Fibroblast of skin of abdomen (primary cell): ENCODE results near the gene EXOC4.

ENCODE experiments used
- DNase-seq: peaks from one replicate; pipeline ENCODE4 v3.0.0-alpha.2; 2013

EXOC4 gene

DNA sequence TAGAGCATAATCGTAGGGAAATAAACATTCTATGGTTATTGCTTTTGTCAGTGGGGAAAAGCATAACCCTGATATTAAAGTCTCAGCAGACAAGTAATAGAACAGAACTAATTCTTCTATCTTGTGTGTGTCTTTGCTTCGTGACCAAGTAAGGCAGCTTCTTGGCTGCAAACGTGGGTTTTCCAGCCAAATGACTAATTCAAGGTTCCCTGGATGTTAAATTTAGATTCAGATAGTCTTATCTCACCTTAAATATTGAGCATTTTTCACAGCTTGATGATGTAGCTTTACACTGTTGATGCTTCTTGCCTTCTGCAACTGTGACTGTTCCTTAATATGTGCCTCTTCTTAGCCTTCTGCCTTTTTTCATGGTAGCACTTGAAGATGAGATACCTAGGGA lies 113.0 kb downstream of the EXOC4 start:
- peak; percentile 31 for DNase-seq

DNA sequence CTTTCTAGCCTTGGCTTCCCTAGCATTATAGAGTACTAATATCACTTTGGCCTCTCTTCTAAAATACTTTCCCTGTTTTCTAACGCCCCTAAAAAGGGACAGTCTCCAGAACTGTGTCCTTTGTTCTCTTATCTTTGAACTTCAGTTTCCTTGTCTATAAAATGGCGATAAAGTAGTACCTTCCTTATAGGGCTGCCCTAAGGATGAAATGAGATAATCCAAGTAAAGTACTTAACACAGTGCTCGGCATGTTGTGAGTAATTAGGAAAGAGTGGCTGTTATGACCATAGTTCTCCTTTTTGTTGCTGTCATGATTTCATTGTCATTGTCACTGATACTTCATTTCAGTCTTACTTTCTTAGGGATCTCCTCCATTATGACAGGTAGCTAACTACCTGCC lies 114.7 kb downstream of the EXOC4 start:
- DNase-seq = no peak

DNA sequence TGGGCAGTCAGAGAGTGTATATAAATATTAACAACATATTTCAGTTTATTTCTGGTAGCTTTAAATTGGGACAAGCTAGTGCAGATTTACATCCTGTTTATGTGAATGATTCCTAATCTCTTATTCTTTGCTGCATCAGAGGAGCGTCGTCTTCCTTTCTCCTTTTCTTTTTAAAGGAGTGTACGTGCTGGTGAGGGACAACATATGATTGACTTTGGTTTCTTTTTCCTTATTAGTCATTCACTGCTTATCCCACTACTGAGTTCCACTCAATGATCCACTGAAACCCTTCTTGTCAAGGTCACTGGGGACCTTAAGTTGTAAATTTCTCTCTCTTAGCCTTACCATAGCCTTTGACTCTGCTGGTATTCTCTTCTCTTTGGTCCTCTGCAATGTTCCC lies 116.3 kb downstream of the EXOC4 start:
- no peak for DNase-seq

DNA sequence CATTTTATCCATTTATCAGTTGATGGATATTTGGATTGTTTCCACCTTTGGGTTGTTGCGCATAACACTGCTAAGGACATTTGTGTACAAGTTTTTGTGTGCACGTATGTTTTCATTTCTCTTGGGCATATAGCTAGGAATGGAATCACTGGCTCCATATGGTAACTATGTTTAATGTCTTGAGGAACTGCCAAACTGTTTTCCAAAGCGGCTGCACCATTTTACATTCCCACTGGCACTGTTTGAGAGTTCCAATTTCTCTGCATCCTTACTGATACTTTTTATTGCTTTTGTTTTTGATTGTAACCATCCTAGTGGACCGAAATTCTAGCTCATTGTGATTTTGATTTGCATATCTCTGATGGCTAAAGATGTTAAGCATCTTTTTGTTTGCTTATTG lies 118.7 kb downstream of the EXOC4 start:
- no peak for DNase-seq

GRCh38 chr7:133372337-133372736 lies 119.5 kb downstream of the EXOC4 start:
- DNase-seq = no peak

GRCh38 chr7:133376514-133376913 lies 123.6 kb downstream of the EXOC4 start:
- no peak for DNase-seq

DNA sequence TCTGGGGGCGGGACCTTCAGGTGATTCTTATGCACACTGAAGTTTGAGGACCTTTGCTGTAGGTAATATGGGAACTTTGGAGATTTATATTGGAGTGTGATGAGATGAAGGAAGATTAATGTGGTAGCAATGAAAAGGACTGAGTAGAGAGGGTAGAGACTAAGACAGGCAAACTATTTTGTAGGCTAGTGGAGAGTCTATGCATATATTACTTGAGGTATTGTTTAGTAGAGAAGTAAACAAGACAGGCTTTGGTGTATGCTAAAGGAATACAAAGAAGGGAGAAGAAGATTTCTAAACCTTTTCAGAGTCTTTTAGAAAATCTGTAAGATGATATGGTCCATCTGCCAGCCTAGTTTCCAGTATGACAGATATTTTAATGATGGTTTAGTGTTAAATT lies 129.1 kb downstream of the EXOC4 start:
- DNase-seq = no peak

DNA sequence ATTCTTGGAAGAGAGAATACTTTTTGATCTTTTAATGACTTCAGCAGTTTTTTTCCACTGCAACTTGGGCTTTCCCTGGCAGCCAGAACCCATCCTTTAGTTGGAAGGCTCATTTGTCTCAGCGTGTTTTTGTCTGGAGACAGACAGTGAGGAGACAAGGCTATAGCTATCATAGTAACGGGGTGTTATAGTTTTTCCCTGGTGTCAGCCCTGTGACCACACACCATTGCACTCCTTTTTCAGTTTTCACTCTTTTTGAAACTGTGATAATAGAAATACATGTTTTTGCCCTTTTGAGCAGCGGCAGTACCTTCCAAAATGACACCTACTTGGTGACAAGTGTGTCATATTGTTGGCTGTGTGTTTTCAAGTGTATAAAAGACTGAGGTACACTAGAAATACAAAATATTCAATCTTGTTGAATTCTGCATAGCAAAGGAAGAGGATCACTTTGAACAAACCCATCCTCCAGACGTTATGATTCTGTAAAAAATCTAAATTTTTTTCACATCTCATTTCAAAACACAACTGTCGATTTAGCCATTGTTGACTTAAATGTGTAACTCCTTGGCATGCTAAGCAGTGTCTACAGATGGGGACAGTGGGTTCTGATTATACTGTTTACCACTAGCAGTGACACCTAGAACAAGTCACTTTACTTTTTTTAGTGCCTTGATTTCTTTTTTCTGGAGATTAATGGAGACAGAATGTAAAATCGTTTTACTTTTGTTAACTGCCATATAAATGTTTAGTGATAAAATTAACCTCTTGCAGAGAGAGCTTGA lies 130.1 kb downstream of the EXOC4 start:
- DNase-seq = no peak

- no peak for DNase-seq
Measured at GRCh38 chr7:133386205-133386604, 133.3 kb downstream of the EXOC4 start.

DNA sequence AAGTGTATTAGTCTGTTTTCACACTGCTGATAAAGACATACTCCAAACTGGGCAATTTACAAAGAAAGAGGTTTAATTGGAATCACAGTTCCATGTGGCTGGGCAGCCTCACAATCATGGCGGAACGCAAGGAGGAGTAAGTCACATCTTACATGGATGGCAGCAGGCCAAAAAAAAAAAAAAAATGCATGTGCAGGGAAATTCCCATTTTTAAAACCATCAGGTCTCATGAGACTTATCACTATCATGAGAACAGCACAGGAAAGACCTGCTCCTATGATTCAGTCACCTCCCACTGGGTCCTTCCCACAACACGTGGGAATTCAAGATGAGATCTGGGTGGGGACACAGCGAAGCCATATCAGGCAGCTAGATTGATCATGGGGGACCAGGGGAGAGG lies 136.8 kb downstream of the EXOC4 start:
- no peak for DNase-seq

GRCh38 chr7:133391206-133391605 lies 138.3 kb downstream of the EXOC4 start:
- no peak for DNase-seq

- DNase-seq = no peak
Measured at GRCh38 chr7:133394369-133394768, 141.5 kb downstream of the EXOC4 start.

GRCh38 chr7:133395551-133395950 lies 142.7 kb downstream of the EXOC4 start:
- DNase-seq = no peak

DNA sequence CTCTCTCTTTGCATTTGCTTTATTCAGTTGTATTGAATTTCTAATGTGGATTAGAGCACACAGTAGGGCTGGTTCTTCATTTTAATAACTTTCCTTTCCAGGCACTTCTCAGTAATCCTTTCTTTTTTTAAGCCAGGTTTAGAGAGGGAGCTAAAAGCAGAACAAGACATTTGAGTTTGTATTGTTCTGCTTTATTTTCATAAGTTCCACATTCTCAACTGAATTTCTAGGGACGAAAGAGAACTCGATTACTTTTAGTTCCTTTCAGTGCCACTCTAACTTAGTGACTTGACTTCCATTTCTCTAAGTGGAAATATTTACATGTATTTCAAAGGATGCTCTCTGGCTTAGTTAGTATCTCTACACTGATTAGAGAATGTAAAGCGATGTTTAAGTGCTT lies 145.6 kb downstream of the EXOC4 start:
- DNase-seq = no peak

GRCh38 chr7:133401225-133401624 lies 148.3 kb downstream of the EXOC4 start:
- peak; percentile 33 for DNase-seq

DNA sequence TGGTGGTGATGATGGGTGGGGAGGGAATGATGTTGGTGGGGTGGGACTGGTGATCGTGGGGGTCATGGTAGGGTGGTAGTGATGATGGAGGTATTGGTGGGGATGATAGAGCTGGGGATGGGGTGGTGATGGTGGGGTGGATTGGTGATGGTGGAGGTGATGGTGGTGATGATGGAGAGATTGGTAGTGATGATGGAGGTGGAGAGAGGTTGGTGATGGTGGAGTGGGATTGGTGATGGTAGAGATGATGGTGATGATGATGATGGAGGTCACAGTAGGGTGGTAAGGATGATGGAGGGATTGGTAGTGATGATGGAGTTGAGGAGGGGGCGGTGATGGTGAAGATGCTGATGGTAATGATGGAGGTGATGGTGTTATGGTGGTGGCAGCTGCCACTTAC lies 155.3 kb downstream of the EXOC4 start:
- no peak for DNase-seq

DNA sequence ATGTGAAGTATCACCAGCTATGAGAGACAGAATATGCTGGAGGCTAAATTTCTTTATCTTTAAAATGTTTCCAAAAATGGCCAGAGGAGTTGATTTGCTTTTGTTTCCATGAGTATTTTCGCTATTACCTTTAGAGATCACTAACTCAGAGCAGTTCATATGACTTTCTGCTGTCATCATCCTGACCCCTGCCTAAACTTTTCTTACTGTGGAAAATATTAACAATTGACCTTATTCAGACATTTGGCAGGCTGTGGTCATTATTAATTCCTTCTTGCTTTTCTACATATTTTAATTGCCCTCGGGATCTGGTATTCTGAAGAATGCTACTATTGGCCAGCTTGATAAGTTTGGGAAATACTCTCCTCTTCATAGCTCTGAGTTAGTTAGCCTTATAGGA lies 156.5 kb downstream of the EXOC4 start:
- DNase-seq = no peak

GRCh38 chr7:133409966-133410365 lies 157.1 kb downstream of the EXOC4 start:
- DNase-seq = no peak

DNA sequence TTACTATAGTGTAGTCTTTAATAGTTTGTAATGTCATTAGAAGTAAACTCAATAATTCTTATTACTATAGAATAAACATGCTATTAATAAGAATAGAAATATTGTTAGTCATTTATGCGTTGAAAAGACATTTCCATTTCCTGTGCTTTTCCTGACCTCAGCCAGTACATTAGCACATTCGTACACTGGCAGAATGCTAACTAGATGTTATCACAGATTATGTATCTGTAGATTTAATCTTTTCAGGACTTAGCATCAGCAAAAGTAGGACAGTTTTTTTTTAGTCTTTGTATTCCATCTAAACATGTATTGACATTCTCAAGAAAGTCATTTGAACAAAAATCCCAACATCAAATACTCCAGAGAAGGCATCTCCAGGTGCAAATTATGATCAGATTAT lies 158.5 kb downstream of the EXOC4 start:
- DNase-seq = no peak

DNA sequence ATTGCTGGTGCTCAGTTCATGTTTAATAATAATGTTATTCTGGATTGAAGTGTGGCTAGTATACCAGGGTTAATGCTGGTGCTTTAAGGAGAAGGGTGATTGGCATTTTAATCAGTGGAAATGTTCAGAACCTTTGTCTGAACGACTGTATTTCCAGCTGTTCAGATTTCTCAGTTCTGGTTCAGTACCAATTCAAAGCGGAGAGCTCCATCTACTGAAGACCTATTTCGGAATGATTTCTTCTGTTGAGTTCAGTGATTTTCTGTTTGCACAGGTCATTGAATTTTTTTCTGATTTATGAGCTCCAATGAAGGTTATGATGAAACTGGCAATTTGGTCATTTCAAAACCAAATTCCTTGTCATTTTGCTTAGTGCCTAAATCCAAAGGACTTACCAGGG lies 160.1 kb downstream of the EXOC4 start:
- DNase-seq = no peak

DNA sequence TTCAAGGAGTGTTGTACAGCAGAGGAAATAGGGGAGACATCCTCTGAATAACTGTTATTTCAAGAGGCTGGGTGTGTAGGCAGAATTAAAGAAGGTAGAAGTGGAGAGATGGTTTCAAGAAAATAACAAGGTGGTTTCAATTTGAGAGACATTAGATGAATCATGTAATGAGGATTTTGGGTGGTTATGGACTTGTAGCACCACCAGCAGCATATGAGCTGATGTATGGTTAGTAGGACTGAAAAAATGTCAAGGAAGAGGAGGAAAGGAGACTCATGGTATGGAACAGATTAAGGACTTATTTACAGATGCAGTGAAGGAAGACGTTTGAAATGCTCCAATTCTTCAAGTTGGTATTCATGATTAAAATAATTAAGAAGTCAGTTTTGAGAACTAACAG lies 166.2 kb downstream of the EXOC4 start:
- DNase-seq = peak; percentile 73

DNA sequence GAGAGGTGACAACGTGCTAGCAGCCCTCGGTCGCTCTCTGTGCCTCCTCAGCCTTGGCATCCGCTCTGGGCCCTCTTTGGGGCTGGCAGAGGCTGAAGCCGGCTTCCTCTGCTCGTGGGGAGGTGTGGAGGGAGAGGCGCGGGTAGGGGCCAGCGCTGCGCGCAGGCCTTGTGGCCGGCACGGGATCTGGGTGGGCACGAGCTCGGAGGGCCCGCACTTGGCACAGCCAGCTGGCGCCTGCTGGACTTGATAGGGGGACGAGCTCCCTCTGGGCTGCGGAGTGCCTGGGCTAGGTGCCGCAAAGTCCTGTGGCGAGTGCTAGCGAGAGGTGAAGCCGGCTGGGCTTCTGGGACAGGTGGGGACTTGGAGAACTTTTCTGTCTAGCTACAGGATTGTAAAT lies 170.7 kb downstream of the EXOC4 start:
- no peak for DNase-seq

DNA sequence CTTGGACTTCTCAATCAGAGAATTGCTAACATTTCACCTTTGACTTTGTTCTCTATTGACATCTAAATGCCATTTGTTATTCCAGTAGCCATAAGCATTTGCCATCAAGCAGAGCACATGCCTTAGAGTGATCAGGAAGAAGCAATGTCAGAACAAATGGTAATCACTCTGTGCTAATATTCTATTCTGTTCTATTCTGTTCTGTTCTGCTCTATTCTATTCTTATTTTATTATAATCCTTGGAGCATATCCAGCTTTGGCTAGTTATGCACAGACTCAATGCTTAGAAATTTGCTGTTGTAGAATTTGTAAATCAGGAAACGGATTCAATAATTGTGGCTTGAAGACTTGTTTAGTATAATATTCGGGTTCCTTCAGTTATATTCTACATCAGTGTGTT lies 175.4 kb downstream of the EXOC4 start:
- DNase-seq = no peak

DNA sequence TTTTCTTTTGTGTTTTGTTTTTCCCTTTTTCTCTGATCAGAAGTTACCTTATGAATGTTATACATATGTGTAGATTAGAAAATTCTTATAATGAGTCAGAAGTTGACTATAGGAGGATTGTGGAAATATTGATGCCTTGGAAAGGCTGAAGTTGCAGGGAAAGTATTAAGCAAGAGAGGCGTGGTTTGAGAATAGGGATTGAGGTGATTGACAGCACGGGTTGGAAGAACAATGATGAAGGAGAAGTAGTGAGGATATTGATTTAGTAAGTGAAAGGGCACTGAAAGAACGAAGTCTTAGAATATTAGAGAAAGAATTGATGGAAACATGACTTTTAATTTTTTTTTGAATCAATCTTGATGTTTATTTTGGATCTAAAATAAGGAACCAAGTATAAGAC lies 176.0 kb downstream of the EXOC4 start:
- no peak for DNase-seq

GRCh38 chr7:133429371-133429770 lies 176.5 kb downstream of the EXOC4 start:
- DNase-seq = no peak
